ENCODE results near the gene C15orf39. TPM values are rescaled to one million over a fixed set of nuclear protein-coding genes. Genes with fewer than 3 reads are reported as not detected.

Gene C15orf39
- total RNA-seq, 4 donors from 2014 or later, result 13.8 to 20.1 (median 17.2) TPM

GRCh38 chr15:75206006-75206405, 4.3 kb downstream of the C15orf39 start:
- Histone ChIP-seq H3K4me1 (peaks cover 0 to 79% (median 29%) of the 10 kb centered on the region in 4 donors), H3K36me3 (peaks cover 3 to 57% (median 14%) of the 10 kb centered on the region in 3 donors)
- TF ChIP-seq, protein P1, sequence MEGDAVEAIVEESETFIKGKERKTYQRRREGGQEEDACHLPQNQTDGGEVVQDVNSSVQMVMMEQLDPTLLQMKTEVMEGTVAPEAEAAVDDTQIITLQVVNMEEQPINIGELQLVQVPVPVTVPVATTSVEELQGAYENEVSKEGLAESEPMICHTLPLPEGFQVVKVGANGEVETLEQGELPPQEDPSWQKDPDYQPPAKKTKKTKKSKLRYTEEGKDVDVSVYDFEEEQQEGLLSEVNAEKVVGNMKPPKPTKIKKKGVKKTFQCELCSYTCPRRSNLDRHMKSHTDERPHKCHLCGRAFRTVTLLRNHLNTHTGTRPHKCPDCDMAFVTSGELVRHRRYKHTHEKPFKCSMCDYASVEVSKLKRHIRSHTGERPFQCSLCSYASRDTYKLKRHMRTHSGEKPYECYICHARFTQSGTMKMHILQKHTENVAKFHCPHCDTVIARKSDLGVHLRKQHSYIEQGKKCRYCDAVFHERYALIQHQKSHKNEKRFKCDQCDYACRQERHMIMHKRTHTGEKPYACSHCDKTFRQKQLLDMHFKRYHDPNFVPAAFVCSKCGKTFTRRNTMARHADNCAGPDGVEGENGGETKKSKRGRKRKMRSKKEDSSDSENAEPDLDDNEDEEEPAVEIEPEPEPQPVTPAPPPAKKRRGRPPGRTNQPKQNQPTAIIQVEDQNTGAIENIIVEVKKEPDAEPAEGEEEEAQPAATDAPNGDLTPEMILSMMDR (IDR thresholded peaks at IDR 0.05), result no peak
- no peak for TF ChIP-seq POLR2A (IDR thresholded peaks at IDR 0.05)
- no peak for TF ChIP-seq EP300 (IDR thresholded peaks at IDR 0.05)

GRCh38 chr15:75206803-75207617, 5.3 kb downstream of the C15orf39 start:
- no peaks in the 10 kb centered on the region for H3K9me3 ChIP-seq
- no peak overlapping the region for H3K27ac ChIP-seq
- peaks cover 6 to 67% (median 20%) of the 10 kb centered on the region in 3 donors for H3K36me3 ChIP-seq
- no peaks in the 10 kb centered on the region for H3K27me3 ChIP-seq
- peaks cover 0 to 75% (median 28%) of the 10 kb centered on the region in 4 donors for H3K4me1 ChIP-seq
- TF ChIP-seq POLR2A (IDR thresholded peaks at IDR 0.05) (no peak), EP300 (IDR thresholded peaks at IDR 0.05) (no peak)
- TF ChIP-seq, protein P1 (IDR thresholded peaks at IDR 0.05), result no peak
- no peak for DNase-seq (ENCODE audit: low spot score in 2 of 2)
- no peak overlapping the region for H3K4me3 ChIP-seq
- 72 to 75% methylated on average over 16 to 18 of the region's 19 CpGs for WGBS, 2 donors

More at GRCh38 chr15:75206006-75206405, 4.3 kb downstream of the C15orf39 start:
- Histone ChIP-seq H3K4me3 (no peak overlapping the region), H3K27ac (no peak overlapping the region), H3K9me3 (no peaks in the 10 kb centered on the region), H3K27me3 (no peaks in the 10 kb centered on the region)
- WGBS, 2 donors, result 76 to 88% methylated on average over 11 of the region's 11 CpGs
- DNase-seq (ENCODE audit: low spot score in 2 of 2), result no peak

- Histone ChIP-seq H3K36me3 (peaks cover 6 to 75% (median 20%) of the 10 kb centered on the region in 3 donors), H3K27me3 (no peaks in the 10 kb centered on the region), H3K4me3 (no peak overlapping the region), H3K9me3 (no peaks in the 10 kb centered on the region), H3K4me1 (peaks cover 0 to 75% (median 28%) of the 10 kb centered on the region in 4 donors), H3K27ac (no peak overlapping the region)
- TF ChIP-seq, protein P1 (IDR thresholded peaks at IDR 0.05), result no peak
- TF ChIP-seq EP300 (IDR thresholded peaks at IDR 0.05), result no peak
- no peak for TF ChIP-seq POLR2A (IDR thresholded peaks at IDR 0.05)
- no peak for DNase-seq (ENCODE audit: low spot score in 2 of 2)
- 72 to 73% methylated on average over 19 to 20 of the region's 20 CpGs for WGBS, 2 donors
Measured at GRCh38 chr15:75207618-75208500, 6.2 kb downstream of the C15orf39 start.

DNA sequence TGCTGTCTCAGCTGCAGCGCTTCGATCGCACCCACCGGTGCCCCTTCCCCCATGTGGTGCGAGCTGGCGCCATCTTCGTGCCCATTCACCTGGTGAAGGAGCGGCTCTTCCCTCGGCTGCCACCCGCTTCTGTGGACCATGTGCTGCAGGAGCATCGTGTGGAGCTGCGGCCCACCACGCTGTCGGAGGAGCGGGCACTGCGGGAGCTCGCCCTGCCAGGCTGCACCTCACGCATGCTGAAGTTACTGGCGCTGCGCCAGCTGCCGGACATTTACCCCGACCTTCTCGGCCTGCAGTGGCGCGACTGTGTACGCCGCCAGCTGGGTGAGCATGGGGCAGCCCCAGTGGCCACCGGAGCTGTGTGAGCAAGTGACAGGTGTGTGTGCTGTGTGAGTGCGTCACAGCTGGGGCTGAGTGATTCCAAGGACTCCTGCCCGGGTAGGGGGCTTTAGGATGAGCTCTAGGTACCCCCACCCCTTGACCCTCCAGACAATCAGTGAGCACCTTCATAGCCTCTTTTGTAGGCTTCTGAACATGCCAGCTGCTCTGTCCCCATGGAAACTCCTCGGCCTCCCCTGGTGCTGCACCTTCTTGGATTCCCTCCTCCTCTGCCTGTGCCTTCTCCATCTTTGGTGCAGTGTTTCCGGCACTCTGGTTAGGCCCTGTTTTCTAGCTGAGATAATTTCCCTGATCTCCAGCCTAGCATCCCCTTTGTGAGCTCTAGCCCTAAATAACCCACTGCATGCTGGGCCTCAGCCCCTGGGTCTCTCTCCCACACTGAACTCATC, 7.0 kb downstream of the C15orf39 start:
- no peak for TF ChIP-seq EP300 (IDR thresholded peaks at IDR 0.05)
- TF ChIP-seq, protein P1 (IDR thresholded peaks at IDR 0.05), result no peak
- TF ChIP-seq POLR2A (IDR thresholded peaks at IDR 0.05), result no peak
- H3K27ac ChIP-seq, result no peak overlapping the region

More for the DNA sequence above, 7.0 kb downstream of the C15orf39 start:
- H3K4me1 ChIP-seq, result peaks cover 0 to 67% (median 20%) of the 10 kb centered on the region in 4 donors
- H3K36me3 ChIP-seq, result peaks cover 6 to 84% (median 20%) of the 10 kb centered on the region in 3 donors
- 77 to 85% methylated on average over 30 to 32 of the region's 32 CpGs for WGBS, 2 donors
- DNase-seq (ENCODE audit: low spot score in 2 of 2), result no peak
- no peaks in the 10 kb centered on the region for H3K27me3 ChIP-seq
- H3K9me3 ChIP-seq, result no peaks in the 10 kb centered on the region
- H3K4me3 ChIP-seq, result no peak overlapping the region
